SW 1271 (cell line): ENCODE results near the gene PRMT7.
"Not testable (repeated sequence)": the region's sequence is repeated elsewhere in the genome, so short reads cannot be mapped to it uniquely, and the experiment has no call there.

Source experiments
- DNase-seq, 2 experiments: peaks; one replicate each; lab custom pipeline; 2025; lab: John Stamatoyannopoulos, UW

Gene PRMT7

DNA sequence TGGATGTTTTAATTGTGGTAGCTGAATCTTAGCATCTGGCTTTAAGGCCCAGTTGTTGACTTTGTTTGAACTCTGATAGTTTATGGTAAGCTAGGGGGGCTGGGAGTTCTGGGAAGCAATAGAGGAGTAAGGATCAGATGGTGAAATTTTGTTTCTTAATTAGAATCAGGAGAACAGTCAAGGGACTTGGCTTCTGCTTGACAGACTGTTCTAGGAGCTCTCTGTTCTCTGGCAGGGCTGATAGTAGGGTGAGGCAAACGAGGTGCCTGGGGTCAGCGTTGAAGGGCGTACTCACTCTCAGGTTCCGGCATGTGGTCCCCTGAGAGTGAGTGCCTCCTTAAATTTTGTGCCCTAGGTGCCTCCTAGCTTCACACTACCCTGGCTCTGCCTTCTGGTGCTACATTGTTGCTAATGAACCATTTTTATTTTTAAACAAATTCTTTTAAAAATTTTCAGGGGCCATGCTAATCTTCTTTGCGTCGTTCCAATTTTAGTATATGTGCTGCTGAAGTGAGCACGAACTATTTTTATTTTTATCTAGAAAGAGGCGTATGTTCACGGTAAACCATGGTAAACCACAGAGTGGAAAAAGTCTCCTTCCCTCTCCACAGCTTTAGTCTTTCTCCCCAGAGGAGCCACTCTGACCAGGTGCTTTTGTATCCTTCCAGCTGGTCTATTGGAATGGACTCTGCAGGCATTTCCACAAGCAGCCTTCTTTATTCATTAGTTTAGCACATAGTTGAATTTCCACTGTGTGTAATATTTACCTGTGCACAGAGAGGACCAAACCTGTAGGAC is 26.8 kb upstream of the PRMT7 start:
- DNase-seq, result no peak

GRCh38 chr16:68284847-68285246 is 26.0 kb upstream of the PRMT7 start:
- DNase-seq, result no peak

GRCh38 chr16:68285683-68286082 is 25.1 kb upstream of the PRMT7 start:
- no peak for DNase-seq

DNA sequence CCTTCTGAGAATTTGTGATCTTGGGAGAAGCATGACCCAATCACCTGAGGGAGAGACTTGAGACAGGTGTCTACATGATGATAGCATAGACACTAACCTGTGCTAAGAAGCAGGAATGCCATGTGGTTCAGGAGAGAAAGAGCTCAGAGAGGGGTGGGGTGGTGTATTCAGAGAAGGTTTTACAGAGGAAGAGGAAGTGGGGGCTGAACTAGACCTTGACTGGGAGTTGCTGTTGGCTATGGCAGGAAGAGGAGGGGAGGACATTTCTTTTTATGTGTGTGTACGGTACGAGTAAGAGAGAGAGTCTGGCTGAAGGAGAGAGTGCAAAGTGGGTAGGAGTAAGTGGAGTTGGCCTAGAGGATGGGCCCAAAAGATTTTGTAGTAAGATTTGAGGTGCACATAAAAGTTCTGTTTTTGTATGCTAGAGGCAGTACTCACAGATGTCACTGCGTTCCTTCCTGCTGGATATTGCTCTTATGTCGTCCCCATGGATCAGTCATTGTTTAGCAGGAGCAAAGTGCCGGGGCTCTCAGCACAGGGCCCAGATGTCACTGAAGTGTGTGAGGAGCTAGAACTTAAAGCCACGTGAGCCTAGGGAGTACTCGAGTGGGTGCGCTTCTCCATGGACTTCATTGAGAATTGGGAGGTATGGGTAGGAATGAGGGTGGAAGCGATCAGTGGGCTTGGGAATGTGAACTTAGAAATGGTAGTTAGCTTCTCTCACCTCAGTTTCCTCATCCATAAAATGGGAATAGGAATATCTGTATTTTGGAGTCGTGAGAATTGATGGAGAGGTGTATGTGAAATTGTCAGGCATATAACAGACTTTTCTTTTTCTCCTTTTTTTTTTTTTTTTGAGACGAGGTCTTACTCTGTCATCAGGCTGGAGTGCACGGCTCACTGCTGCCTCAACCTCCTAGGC is 24.4 kb upstream of the PRMT7 start:
- no peak for DNase-seq

DNA sequence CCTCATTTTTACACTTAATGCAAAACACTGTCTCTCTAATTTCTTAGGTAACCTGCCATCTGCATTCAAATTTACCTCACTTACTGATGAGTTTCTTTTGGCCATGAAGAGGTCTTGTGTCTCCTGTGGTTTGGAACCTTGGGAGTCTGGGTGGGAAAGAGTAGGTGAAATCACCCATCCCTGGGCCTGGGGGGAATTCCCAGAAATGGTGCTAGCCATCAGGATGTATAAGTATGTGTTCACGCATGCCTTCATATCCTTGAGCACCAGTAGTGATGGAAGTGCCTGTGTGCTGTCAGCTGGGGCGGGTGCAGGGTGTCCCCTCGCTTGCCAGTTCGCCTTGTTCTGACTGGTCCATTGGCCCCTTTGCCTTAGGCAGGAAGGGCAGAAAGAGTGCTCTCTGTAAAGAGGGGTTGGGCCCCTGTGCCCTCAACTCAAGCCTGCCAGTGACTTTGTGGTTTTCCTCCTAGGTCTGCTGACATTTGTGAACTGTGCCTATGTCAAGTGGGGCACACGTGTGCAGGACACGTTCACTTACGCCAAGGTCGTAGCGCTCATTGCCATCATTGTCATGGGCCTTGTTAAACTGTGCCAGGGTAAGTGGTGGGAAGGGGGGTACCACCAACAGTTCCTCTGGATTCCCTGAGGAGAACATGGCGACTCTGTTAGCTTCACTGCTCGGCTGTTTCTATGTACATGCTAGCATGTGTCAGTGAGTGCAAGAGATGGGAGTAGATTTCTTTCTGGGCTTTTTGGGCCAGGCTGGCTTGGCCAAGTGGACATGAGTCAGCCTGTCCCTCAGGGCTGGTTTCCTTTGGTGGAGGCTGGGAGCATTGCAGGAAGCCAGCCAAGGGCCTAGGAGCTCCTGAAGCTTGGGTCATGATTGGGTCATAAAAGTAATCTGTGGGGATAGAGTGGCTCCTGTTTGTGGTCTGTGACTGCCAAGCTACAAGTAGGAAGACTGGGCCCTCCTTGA is 23.3 kb upstream of the PRMT7 start:
- DNase-seq, result peak; percentile 24 to 53

GRCh38 chr16:68288252-68288650 is 22.6 kb upstream of the PRMT7 start:
- DNase-seq, result no peak

GRCh38 chr16:68288796-68289195 is 22.0 kb upstream of the PRMT7 start:
- DNase-seq, result not testable (repeated sequence)

- no peak for DNase-seq
Measured at GRCh38 chr16:68289202-68289601, 21.6 kb upstream of the PRMT7 start.

DNA sequence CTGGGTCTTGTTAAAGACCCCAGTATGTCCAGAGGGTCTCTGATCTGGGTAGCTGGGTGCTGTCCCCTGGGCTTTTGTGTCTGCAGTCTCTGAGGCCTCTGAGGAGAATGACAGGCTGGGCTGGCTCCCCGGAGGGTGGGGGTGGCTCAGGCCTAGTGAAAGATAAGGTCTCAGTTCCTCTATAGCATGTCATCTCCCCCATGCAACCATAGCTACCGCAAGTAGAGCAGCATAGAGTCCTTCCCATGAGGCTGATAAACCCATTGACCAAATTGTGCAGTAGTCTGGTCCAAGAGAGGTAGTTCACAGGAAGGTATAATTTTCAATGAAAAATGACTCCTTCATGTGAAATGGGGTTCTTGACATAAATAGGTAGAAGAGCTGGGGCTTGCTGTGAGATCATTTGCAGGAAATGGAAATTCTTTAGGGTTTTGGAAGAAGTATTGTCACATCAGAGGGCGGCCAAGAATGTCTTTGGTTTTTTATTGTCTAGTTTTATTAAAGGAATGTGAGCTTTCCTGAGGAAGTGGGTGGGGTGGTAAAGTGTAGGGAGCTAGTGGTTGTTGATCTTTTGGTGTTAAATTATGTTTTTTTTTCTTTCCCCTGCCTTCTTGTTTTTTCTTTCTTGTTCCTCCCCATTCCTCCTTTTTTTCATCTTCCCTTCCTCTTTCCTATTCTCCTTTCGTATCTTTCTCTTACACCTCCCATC is 21.0 kb upstream of the PRMT7 start:
- DNase-seq, result no peak

DNA sequence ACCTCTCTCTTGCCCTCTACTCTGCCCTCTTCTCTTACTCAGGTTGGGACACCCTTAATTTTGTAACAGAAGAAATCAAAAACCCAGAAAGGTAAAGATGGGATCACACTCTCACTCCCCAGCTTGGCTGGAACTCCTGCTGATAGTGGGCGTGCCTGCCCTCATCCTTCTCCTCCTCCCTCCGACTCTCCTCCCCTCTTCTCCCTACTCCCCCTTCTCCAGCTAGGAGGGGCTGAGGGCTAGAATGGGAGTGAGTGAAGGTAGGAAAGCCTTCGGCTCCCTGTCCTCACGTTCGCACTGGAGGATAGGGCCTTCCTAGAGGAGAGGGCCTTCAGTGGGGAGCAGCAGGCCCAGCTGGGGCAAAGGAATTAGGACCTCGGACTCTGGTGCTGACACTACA is 20.4 kb upstream of the PRMT7 start:
- DNase-seq, result no peak

DNA sequence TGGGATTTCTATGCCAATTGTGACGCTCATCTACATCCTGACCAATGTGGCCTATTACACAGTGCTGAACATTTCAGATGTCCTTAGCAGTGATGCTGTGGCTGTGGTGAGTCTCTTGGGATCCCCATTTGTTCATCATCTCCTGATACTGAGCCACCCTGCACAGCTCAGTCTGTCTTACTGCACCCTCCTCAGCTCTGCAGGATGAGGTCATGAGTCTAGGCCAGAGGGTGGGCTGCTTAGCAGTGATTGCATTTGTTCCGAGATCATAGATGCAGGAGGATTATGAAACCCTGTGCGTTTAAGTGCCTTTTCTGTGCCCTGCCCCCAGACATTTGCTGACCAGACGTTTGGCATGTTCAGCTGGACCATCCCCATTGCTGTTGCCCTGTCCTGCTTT is 19.6 kb upstream of the PRMT7 start:
- DNase-seq, result no peak

DNA sequence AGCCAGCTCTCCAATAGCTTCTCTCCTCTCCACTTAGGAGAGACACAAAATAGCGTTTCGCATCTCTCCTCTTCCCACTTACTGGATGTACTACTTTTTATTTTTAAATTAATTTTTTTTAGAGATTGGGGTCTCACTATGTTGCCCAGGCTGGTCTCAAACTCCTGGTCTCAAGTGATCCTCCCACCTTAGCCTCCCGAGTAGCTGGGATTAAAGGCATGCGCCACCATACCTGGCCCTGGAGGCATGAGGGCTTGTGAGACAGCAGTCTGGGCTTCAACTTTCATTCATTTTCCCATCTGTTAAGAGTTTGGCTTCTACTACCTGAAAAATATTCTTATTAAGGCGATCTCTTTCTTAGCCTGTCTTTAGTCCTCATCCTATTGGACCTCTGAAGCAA is 18.4 kb upstream of the PRMT7 start:
- DNase-seq, result no peak

DNA sequence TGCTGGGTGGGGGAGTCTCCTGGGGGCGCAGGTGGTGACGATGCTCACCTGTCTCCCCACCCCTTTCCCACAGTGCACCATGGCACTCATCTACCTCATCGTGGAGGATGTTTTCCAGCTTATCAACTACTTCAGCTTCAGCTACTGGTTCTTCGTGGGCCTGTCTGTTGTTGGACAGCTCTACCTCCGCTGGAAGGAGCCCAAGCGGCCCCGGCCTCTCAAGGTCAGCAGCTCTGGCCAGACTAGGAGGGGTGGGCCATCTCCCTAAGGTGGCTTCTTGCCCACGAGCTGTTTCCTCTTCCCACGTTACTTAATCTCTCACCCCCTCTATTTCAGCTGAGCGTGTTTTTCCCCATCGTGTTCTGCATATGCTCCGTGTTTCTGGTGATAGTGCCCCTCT is 14.5 kb upstream of the PRMT7 start:
- DNase-seq, result no peak

DNA sequence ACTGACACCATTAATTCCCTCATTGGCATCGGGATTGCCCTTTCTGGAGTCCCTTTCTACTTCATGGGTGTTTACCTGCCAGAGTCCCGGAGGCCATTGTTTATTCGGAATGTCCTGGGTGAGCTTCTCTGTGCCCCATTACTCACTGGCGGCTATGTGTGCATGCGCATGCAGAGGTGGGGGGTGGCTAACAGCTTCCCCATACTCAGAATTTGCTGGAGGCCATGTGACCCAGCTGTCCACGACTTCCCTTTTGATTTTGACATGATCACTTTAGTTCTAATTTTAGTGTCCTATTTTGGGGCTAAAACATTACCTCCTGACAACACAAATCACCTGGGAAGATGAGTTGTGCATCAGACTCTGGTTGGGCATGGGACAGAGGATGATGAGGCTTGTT is 14.1 kb upstream of the PRMT7 start:
- no peak for DNase-seq

DNA sequence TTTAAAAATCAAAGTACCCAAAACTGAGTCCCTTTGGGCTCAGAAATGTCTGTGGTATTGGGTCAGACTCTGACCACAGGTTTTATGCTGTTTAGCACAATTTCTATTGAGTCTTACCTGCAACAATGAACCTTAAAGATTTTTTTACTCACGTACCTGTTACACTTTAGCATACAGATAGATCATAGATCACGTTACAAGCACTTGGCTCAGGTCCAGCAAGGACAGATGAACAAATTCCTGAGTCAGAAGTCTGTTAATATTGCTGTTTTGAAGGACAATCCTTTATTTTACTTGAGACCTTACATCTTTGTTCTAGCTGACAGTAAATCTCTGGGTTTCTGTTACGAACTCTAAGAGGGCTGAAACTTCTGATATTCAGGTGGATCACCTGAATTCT is 12.9 kb upstream of the PRMT7 start:
- no peak for DNase-seq

DNA sequence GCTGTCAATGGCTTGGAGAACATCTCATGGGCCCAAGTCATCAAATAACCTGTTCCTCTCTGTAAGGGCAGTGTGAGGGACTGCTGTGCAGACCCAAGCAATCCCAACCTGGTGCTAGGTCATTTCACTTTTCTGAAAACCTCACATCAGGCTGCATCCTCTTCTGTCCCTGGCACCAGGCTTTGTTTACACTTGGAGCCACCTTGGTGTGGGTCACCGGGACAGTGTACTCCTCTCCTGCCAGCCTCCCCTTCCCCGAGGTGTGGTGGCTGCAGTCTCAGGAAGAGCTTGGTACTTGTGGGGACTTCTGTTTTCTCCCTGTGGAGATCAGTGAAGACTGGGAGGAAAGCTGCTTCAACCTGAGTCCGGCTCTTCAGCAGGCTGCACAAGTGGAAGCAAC is 12.5 kb upstream of the PRMT7 start:
- no peak for DNase-seq

DNA sequence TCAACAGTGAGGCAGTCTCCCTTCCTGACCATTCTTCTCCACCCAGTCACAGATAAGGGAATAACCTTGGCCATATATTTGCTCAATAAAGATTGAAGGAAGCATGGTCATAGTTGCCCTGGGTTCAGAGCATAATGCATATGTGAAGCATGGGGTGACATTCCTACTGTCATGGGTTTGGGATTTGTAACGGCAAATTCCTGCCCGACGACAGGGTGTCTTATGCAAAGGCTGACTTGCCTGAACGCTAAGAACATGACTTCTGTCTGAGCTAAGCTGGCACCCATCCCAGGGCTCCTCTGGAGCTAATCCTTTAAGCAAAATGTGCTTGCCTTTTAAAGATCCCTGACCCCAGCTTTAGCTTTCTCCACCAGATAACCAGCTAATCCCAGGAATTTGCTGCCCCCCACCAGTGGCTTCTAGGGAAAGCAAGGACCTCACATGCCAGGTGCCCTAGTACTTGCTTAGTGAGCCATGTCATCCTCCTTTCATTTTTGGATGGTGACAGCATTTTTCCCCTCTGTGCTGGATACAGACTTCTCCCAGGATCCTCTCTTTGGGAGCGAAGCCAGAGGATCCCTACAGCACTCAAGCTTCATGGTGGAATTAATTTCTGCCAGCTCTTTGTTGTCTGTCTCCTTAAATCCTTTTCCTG is 11.8 kb upstream of the PRMT7 start:
- no peak for DNase-seq

GRCh38 chr16:68299571-68300453 is 11.0 kb upstream of the PRMT7 start:
- no peak for DNase-seq

DNA sequence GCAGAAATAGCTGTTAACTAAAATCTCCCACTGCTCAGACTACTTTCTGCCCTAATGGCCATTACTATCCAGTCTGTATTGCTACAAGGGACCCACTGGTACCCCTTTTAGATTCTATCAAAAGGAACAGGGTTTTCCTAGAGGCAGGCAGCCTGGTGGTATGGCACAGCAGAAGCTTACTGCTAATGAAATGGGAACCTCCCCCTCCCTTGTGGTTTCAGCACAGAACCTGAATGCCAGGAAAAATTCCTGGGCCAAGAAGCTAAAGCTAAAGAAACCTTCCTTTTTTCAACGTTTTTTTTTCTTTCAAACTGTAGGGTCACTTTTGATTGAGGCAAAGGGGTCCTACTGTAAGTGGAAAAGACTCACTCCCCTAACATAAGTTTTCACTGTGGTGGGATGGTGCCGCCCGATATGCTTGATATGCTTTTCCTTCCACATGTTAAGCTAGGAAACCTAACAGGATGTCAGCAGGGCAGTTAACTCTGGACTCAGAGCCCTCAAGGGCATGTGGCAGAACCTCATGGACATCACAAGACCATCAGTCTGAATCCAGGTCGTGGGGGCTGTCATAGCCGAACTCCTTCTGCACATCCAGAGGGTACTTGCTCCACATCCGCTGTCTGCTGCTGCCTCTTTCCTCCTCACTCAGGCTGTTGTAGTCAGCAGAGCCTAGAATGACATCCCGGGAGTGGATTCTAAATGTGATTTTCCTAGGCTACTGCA is 9.9 kb upstream of the PRMT7 start:
- no peak for DNase-seq
